ENCODE measurements around the gene PDGFRB. TPM values are rescaled to one million over a fixed set of nuclear protein-coding genes. Genes with fewer than 3 reads are reported as not detected.

Gene PDGFRB
- total RNA-seq, 1 donor from 2014 or later: 108 TPM

DNA sequence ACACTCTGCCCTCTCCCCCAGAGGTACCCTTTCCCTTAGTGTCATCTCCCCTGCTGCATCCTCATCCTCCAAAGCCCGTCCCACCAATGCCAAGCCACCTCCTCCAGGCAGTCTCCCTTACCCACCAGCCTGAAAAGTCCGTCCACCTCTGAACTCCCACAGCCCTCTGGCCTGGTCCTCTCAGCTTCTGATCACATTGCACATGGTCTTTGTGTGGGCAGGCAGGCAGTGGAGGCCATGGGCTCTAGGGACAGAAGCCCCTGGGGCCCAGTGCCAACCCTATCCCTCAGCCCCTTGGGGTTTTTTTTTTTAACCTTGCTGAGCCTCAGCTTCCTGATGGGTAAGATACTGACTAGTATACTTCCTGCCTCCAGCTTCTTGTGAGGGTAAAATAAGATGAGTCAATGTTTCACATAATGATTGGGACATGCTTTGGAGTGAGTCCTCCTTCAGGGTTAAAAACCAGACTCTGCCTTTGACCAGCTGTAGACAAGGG lies 88.7 kb downstream of the PDGFRB start:
- no peak for DNase-seq (ENCODE audit: low spot score)

DNA sequence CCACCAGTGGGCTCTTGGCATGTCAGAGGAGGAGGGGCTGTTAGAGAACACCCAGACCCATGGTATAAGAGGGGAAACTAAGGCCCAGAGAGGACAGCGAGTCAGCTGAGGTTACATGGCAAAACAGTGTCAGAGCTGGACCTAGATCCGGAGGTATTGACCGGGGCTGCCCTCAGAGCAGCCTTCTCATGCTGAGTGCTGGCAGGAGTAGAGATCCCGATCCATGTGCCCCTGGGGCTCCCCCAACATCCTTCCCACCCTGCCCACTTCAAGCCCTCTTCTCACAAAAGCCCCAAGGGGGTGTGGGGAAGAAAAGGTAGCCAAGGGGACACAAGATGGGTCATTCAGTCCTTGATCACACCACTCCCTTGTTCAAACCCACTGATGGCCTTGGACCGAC lies 89.2 kb downstream of the PDGFRB start:
- no peak for DNase-seq (ENCODE audit: low spot score)

DNA sequence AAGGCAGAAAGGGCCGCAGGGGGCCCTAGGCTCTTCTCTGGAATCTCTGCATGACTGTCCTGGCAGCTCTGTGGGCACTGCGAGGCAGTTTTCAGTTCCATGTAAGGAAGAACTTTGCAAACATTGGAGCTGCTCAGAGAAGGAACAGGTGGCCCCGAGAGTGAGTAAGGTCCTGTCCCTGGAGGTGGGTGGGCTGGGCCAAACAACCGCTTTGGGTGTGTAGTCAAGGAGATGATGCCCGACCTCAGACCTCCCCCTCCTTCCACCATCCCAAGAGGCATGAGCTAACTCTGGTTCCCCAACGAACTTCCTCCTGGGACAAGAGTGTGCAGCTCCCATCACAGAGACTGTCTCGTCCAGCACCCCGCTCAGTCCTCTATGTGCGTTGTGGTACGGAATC lies 89.8 kb downstream of the PDGFRB start:
- no peak for DNase-seq (ENCODE audit: low spot score)

DNA sequence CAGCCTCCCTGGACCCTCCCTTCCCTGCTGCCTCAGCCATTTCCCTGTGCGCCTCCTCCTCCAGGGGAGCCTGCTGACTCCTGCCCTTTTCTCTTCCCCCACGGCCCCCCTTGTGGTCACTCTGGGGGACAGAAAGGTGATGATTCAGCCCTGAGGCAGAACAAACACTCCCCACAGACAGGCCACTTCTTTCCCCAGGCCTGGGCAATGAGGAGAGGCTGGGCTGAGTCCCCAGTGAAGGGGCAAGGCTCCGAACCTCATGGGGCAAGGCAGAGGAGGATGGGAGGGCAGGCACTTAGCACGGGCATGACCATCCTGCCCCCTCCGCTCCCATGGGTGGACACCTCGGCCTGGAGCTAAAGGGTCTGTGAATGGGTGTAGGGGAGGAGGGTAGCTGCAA lies 90.3 kb downstream of the PDGFRB start:
- no peak for DNase-seq (ENCODE audit: low spot score)

DNA sequence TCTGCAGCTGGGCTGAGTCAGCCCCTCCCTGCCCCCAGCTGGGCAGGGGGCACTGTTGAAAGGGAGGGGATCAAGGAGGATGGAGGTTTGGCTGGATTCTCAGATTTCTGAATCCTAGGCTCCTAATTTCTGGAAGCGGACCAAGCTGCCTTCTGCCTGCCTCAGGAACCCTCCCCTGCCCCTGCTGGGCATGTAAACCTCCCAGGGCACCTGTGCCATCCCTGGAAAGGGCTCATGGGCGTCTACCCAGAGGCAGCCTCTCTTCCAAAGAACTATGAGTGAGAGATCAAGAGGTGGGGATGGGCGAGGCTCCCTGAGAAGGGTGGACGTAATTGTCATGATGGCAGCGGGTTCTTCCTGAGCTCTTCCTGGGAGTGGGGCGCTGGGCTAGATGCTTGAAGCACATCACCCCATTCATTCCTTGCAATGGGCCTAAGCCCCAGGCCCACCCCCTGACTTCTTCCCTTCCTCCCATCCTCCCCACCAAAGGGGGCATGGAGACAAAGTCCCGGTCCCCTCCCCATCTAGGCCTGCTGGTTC lies 90.9 kb downstream of the PDGFRB start:
- DNase-seq (ENCODE audit: low spot score): no peak

Other genes starting within 250 kb of the PDGFRB start
- gene PDE6A, start 211.1 kb downstream of the PDGFRB start, total RNA-seq: not detected
- 20.9 TPM for gene SLC26A2, start 195.1 kb downstream of the PDGFRB start, total RNA-seq
- 7.0 TPM for gene TIGD6, start 155.2 kb downstream of the PDGFRB start, total RNA-seq
- gene HMGXB3, start 155.1 kb downstream of the PDGFRB start, total RNA-seq: 51.0 TPM
- 16.9 TPM for gene CSF1R, start 69.3 kb downstream of the PDGFRB start, total RNA-seq
- not detected for gene CDX1, start 10.9 kb upstream of the PDGFRB start, total RNA-seq
- 0.10 TPM for gene SLC6A7, start 34.2 kb upstream of the PDGFRB start, total RNA-seq
- gene CAMK2A, start 133.9 kb upstream of the PDGFRB start, total RNA-seq: 1.4 TPM
- gene ARSI, start 147.1 kb upstream of the PDGFRB start, total RNA-seq: 0.65 TPM
- 39.3 TPM for gene TCOF1, start 201.9 kb upstream of the PDGFRB start, total RNA-seq

Data from ureter (tissue), 1 donor.